HEK293T (cell line): Measurements from ENCODE around the gene HAP1.

Experiments used
- CTCF ChIA-PET: fragments of 350-600 bp; formaldehyde crosslinking; extraction: SDS; loops from one replicate; lab custom pipeline; 2021; ENCODE audit warnings: antibody characterized with exemption, inconsistent platforms; lab: Yijun Ruan, JAX
- POLR2A ChIA-PET: fragments of 350-600 bp; formaldehyde crosslinking; extraction: SDS; loops from one replicate; lab custom pipeline; 2020; ENCODE audit warnings: antibody characterized with exemption, inconsistent platforms; lab: Yijun Ruan, JAX
- DNase-seq: peaks from one replicate; pipeline ENCODE4 v3.0.0; 2012; ENCODE audit warnings: mixed read lengths; ENCODE audit errors: extremely low spot score
- ARNT ChIP-seq: fragments of 450-650 bp; IDR thresholded peaks from 2 replicates; pipeline ENCODE4 v1.6.1; 2017; ENCODE audit warnings: mild to moderate bottlenecking
- BHLHE40 ChIP-seq: fragments of 450-650 bp; IDR thresholded peaks from 2 replicates; pipeline ENCODE4 v1.6.1; 2016; ENCODE audit warnings: mild to moderate bottlenecking, moderate library complexity, borderline replicate concordance
- CTBP1 ChIP-seq: fragments of 450-650 bp; IDR thresholded peaks from 2 replicates; pipeline ENCODE4 v1.6.1; 2016; ENCODE audit warnings: borderline replicate concordance
- ELF4 ChIP-seq: fragments of 450-650 bp; IDR thresholded peaks from 2 replicates; pipeline ENCODE4 v1.6.1; 2017; ENCODE audit warnings: antibody characterized with exemption
- FOXA1 ChIP-seq: fragments of 450-650 bp; IDR thresholded peaks from 2 replicates; pipeline ENCODE4 v1.6.1; 2016; ENCODE audit warnings: mild to moderate bottlenecking
- FOXK2 ChIP-seq: fragments of 450-650 bp; IDR thresholded peaks from 2 replicates; pipeline ENCODE4 v1.6.1; 2016; ENCODE audit warnings: mild to moderate bottlenecking
- FOXM1 ChIP-seq: fragments of 450-650 bp; IDR thresholded peaks from 2 replicates; pipeline ENCODE4 v1.6.1; 2017; ENCODE audit warnings: mild to moderate bottlenecking, borderline replicate concordance
- HDGF ChIP-seq: fragments of 450-650 bp; IDR thresholded peaks from 2 replicates; pipeline ENCODE4 v1.6.1; 2017; ENCODE audit warnings: antibody characterized with exemption, borderline replicate concordance
- L3MBTL2 ChIP-seq: fragments of 450-650 bp; conservative IDR thresholded peaks from 2 replicates; pipeline ENCODE4 v1.6.1; 2016; ENCODE audit warnings: mild to moderate bottlenecking
- LEF1 ChIP-seq: fragments of 450-650 bp; IDR thresholded peaks from 2 replicates; pipeline ENCODE4 v1.6.1; 2017; ENCODE audit warnings: mild to moderate bottlenecking, borderline replicate concordance
- NFRKB ChIP-seq: fragments of 450-650 bp; IDR thresholded peaks from 2 replicates; pipeline ENCODE4 v1.6.1; 2016; ENCODE audit warnings: mild to moderate bottlenecking, moderate library complexity
- SP1 ChIP-seq: fragments of 450-650 bp; IDR thresholded peaks from 2 replicates; pipeline ENCODE4 v1.6.1; 2017
- SUZ12 ChIP-seq: fragments of 450-650 bp; IDR thresholded peaks from 2 replicates; pipeline ENCODE4 v1.6.1; 2016; ENCODE audit warnings: mild to moderate bottlenecking
- TARDBP ChIP-seq: fragments of 450-650 bp; IDR thresholded peaks from 2 replicates; pipeline ENCODE4 v1.6.1; 2016
- ZNF384 ChIP-seq: fragments of 450-650 bp; IDR thresholded peaks from 2 replicates; pipeline ENCODE4 v1.6.1; 2016
- TF ChIP-seq, protein P1 (sequence below): fragments of 450-650 bp; IDR thresholded peaks from 2 replicates; pipeline ENCODE4 v1.6.1; 2016

The HAP1 gene

DNA sequence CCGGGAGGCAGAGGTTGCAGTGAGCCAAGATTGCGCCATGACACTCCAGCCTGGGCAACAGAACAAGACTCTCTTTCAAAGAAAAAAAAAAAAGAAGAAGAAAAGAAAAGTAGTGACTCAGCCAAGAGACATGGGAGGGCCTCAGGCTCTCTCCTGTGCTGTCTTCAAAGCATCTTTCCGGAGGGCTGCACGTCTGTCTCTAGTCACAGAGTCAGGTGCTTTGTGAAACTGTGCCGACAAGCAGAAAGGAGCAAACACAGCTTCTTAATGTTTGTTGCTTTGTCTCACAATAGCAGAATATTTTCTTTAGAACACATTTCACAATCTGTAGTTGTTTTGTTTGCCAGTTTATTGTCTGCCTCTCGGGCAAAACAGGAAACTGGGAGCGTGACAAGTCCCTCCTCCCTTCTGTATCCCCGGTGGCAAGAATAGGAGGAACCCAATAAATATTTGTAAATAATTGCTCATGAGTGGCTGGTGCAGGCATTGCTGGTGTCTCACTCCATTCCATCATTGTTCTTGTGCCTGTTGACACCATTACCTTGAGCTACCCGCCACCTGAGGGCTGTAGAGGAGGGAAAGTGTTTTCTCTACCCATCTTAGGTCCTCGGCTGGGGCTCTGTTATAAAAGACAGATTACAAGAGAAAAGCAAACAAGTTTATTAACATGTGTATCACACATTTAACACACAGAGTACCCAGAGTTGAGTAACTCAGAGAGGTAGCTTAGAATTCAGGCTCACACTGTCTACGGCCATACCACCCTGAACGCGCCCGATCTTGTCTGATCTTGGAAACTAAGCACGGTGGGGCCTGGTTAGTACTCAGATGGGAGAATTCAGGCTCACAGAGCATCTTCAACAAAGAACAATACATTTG is 16.8 kb downstream of the HAP1 start:
- TF ChIP-seq TARDBP (no peak), FOXA1 (no peak), LEF1 (no peak), SUZ12 (no peak), FOXK2 (no peak), FOXM1 (no peak), ARNT (no peak), ZNF384 (no peak), SP1 (no peak), L3MBTL2 (no peak), ELF4 (no peak)
- CTCF ChIA-PET = interaction anchor here (2.1 kb wide), 1 partner anchor 22 kb away, joined by 8 read pairs; no protein-coding TSS in a partner anchor
- DNase-seq = no peak
- POLR2A ChIA-PET = interaction anchor here (0.5 to 8.6 kb wide), 6 partner anchors 11 to 201 kb away, joined by 3 to 72 read pairs (median 4); partner anchors contain the start of genes ACLY and EIF1

DNA sequence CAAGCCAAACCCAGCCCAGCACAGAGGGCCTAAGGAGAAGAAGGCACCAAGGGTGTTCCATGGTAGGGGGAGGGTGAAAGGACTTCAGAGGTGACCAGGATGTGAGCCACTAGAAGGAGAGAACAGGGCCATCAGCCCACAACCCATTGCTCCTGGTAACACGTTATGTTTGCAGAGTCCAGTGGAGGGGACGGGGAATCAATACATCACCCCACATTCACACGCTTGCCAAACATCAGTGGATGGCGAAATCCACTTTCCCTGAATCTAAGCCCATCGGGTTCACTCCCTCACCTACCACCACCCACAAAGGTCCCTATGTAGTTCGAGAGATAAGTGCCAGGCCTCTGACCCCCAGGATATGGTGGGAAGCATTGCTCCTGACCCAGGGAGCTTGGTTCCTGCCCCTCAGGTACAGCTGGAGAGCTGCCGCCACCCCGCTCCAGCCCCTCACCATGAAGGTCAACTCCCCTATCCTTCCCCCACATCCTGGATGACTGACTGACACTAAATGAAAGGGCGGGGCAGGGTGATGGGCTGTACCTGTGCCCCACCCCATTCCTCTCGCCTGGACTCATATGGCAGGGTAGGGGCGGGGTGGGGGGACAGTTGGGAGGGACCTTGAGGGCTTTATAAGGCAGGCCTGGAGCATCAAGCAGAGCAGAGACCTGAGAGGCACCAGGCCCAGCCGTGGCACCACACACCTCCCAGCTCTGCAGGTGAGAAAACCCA is 22.6 kb downstream of the HAP1 start, which contains the start of gene GAST:
Gene GAST, plus strand, starts transcription at position 663 of the 732 bp plus-strand sequence. CDS start 3,106 bp downstream, outside the sequence.
- DNase-seq = no peak
- POLR2A ChIA-PET = interaction anchor here (8.6 kb wide), 1 partner anchor 22 kb away, joined by 72 read pairs; the partner anchor contains the start of gene EIF1
- TF ChIP-seq HDGF = no peak
- CTCF ChIA-PET = interaction anchor here (0.6 to 2.5 kb wide), 3 partner anchors 16 to 109 kb away, joined by 4 to 7 read pairs (median 6); no protein-coding TSS in a partner anchor

DNA sequence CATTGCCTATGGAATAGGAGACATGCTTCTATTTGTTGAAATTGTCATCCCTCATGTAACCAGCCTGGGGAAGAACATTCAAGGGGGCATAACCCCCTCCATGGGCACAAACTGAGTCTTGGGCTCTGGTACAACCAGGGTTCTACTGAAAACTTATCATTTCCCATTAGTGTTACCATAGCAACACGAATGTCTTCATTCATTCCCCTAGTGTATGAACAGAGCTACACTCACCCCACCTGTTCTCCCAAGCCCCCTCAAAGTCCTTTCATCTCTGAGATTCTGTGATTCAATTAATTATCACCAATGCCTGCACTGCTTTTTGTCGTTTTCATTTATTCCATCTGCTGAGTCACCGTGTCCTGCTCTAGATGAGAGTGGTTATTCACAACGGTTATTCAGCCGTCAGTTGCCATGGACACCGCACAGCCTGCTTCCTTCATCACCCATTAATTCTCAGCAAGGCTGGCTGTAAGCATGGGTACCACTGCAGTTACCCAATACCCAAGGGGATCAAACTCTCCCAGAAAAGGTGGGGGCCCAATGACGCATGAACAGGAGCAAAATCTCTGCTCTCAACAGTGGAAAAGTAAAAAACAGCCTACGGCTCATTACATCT is 23.9 kb downstream of the HAP1 start:
- ChIA-PET POLR2A (interaction anchor here (8.6 to 13.6 kb wide), 2 partner anchors 20 to 21 kb away, joined by 72 to 199 read pairs; partner anchors contain the start of gene EIF1), CTCF (interaction anchor here (0.5 kb wide), 1 partner anchor 21 kb away, joined by 3 read pairs; no protein-coding TSS in a partner anchor)
- no peak for TF ChIP-seq ELF4
- no peak for TF ChIP-seq L3MBTL2
- TF ChIP-seq TARDBP = no peak
- no peak for TF ChIP-seq SUZ12
- no peak for TF ChIP-seq FOXK2
- TF ChIP-seq, protein P1, sequence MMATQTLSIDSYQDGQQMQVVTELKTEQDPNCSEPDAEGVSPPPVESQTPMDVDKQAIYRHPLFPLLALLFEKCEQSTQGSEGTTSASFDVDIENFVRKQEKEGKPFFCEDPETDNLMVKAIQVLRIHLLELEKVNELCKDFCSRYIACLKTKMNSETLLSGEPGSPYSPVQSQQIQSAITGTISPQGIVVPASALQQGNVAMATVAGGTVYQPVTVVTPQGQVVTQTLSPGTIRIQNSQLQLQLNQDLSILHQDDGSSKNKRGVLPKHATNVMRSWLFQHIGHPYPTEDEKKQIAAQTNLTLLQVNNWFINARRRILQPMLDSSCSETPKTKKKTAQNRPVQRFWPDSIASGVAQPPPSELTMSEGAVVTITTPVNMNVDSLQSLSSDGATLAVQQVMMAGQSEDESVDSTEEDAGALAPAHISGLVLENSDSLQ = no peak
- TF ChIP-seq ARNT = no peak
- no peak for TF ChIP-seq ZNF384
- no peak for TF ChIP-seq SP1
- TF ChIP-seq FOXA1 = no peak
- TF ChIP-seq BHLHE40 = no peak
- TF ChIP-seq NFRKB = no peak
- no peak for TF ChIP-seq CTBP1
- TF ChIP-seq HDGF = no peak
- TF ChIP-seq LEF1 = no peak
- no peak for TF ChIP-seq FOXM1
- DNase-seq = no peak

DNA sequence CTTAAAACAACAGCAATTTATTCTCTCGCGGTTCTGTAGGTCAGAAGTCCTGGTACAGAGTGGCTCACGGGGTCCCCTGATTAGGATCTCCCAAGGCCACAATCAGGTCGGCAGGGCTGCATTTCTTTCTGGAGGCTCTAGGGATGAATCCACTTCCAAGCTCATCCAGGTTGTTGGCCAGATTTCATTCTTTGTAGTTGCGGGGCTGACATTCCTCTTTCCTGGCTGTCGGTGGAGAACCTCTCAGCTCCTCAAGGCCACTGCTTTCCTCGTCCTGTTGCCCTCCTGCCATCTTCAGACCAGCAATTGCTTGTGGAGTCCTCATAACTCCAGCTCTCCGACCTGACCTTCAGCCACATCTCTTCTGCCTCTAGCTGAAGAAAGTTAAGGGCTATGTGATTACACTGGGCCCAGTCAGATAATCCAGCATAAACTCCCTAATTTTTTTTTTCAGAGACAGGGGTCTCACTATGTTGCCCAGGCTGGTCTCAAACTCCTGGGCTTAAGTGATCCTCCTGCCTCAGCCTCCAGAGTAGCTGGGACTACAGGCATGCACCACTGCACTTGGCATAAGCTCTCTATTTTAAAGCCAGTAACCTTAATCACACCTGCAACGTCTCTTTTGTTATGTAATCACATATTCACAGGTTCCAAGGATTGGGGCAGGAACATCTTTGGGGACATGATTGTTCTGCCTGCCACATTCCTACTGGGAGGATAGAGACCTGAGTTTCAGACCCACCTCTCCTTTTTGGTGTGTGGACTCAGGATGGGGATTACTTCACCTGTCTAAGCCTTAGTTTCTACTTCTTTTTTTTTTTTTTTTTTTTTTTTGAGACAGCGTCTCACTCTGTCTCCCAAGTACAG is 26.4 kb downstream of the HAP1 start:
- no peak for DNase-seq
- TF ChIP-seq ZNF384 (0 out of 2 replicates have a peak, but pooled peaks have one; percentile 6), TARDBP (no peak), LEF1 (no peak), CTBP1 (no peak), NFRKB (no peak)
- ChIA-PET POLR2A (interaction anchor here (0.6 to 13.6 kb wide), 5 partner anchors 12 to 222 kb away, joined by 3 to 199 read pairs (median 5); partner anchors contain the start of genes EIF1, ODAD4 and P3H4), CTCF (interaction anchor here (0.7 to 2.0 kb wide), 8 partner anchors 12 to 79 kb away, joined by 3 to 18 read pairs (median 4); partner anchors contain the start of gene JUP)

DNA sequence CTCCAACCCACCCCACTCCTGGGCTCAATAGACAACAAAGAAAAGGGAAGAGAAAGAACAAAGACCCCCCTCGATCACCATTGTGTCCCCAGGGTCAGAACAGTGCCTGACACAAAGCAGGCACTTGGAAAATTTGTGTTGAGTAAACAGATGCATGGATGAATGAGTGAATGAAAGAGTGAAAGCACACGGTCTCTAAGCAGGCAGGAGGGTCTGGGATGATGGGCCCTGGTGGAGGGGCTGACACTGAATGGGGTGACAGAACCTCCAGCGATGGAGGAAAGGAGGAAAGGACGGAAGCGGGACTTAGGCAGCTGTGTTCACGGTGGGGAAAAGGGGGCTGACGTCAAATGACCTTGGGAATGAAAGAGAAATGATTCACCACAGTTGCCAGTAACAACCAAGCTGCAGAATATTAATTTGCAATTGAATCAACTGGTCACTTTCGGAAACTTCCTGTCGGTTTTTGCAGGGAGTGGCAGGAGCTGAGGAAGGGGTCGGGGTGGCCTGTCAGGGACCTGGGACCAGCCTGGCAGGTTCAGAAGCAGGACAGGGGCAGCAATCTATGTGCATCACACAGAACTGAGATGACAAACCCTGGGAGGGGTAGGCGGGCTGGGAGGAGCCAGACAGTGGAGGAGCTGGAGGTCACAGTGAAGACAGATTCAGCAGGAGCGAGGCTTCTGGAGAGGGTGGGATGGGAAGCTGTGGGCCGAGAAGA is 29.0 kb downstream of the HAP1 start:
- CTCF ChIA-PET = interaction anchor here (2.5 kb wide), 1 partner anchor 10 kb away, joined by 14 read pairs; no protein-coding TSS in a partner anchor
- TF ChIP-seq BHLHE40 (no peak), ARNT (no peak), FOXK2 (no peak), NFRKB (no peak), SP1 (no peak), FOXM1 (no peak), ZNF384 (no peak), LEF1 (no peak), FOXA1 (no peak), L3MBTL2 (no peak), CTBP1 (no peak), TARDBP (no peak), SUZ12 (no peak)
- TF ChIP-seq, protein P1 = no peak
- no peak for DNase-seq
- POLR2A ChIA-PET = interaction anchor here (1.1 to 13.6 kb wide), 4 partner anchors 9 to 25 kb away, joined by 3 to 199 read pairs (median 4); partner anchors contain the start of gene EIF1
